ENCODE results near the gene EBF3. TPM values are rescaled to one million over a fixed set of nuclear protein-coding genes. Genes with fewer than 3 reads are reported as not detected.

EBF3 gene
- total RNA-seq, 1 donor from 2014 or later = 0.15 TPM

DNA sequence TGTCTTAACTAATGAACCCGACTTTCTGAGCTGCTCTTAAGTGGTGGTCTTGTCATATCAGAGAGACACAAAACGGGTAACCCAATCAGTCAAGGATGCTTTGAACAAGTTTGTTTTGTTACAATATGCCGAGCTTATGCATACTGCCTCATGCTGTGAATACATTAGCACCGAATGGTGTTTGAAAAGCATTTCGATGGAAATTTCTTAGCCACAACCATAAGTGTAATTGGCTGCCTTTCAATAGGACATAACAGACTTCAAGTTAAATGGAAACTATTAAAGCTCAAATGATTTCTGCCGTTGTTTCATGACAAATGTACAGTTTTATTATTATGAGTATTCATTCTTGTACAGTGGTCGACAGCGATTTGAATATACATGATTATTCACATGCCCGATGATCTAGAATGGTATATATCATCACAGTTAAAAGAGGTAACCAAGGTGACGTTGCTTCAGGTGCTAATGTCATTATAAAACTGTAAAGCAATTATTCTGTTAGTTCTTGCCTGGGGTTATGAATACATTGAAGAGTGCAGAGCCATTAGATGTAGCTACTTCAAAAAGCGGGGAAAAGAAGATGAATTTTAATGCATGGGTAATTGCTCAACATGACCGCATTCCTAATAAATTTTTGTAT lies 118.8 kb downstream of the EBF3 start:
- no peak overlapping the region for H3K4me3 ChIP-seq
- no peaks in the 10 kb centered on the region for H3F3A ChIP-seq (ENCODE audit: low read depth)
- H4K20me1 ChIP-seq (ENCODE audit: low read depth) = no peaks in the 10 kb centered on the region
- H3K27me3 Mint-ChIP-seq (ENCODE audit: insufficient read depth, low read depth) = peaks cover 4% of the 10 kb centered on the region
- no peak overlapping the region for H3K27ac ChIP-seq
- H3K4me1 ChIP-seq = no peaks in the 10 kb centered on the region
- no peaks in the 10 kb centered on the region for H3K79me2 ChIP-seq (ENCODE audit: low read depth)
- H3K9ac ChIP-seq = no peak overlapping the region
- TF ChIP-seq, protein P1, sequence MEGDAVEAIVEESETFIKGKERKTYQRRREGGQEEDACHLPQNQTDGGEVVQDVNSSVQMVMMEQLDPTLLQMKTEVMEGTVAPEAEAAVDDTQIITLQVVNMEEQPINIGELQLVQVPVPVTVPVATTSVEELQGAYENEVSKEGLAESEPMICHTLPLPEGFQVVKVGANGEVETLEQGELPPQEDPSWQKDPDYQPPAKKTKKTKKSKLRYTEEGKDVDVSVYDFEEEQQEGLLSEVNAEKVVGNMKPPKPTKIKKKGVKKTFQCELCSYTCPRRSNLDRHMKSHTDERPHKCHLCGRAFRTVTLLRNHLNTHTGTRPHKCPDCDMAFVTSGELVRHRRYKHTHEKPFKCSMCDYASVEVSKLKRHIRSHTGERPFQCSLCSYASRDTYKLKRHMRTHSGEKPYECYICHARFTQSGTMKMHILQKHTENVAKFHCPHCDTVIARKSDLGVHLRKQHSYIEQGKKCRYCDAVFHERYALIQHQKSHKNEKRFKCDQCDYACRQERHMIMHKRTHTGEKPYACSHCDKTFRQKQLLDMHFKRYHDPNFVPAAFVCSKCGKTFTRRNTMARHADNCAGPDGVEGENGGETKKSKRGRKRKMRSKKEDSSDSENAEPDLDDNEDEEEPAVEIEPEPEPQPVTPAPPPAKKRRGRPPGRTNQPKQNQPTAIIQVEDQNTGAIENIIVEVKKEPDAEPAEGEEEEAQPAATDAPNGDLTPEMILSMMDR (IDR thresholded peaks at IDR 0.05) = no peak
- no peak for TF ChIP-seq EZH2phosphoT487 (IDR thresholded peaks at IDR 0.05)
- TF ChIP-seq EZH2 (IDR thresholded peaks at IDR 0.05) = no peak
- H3K4me1 Mint-ChIP-seq = peaks cover 20% of the 10 kb centered on the region
- no peaks in the 10 kb centered on the region for H3K36me3 Mint-ChIP-seq
- H3K9me3 Mint-ChIP-seq = no peaks in the 10 kb centered on the region
- no peak for DNase-seq (ENCODE audit: low spot score)
- H3K36me3 ChIP-seq = no peaks in the 10 kb centered on the region
- H3K9me3 ChIP-seq (ENCODE audit: low read depth) = no peaks in the 10 kb centered on the region
- no peak overlapping the region for H3K4me2 ChIP-seq
- H3K4me3 Mint-ChIP-seq = no peak overlapping the region
- no peak overlapping the region for H3K27ac Mint-ChIP-seq
- H2AFZ ChIP-seq (replicated peaks) = no peak overlapping the region
- H3K27me3 ChIP-seq = no peaks in the 10 kb centered on the region

DNA sequence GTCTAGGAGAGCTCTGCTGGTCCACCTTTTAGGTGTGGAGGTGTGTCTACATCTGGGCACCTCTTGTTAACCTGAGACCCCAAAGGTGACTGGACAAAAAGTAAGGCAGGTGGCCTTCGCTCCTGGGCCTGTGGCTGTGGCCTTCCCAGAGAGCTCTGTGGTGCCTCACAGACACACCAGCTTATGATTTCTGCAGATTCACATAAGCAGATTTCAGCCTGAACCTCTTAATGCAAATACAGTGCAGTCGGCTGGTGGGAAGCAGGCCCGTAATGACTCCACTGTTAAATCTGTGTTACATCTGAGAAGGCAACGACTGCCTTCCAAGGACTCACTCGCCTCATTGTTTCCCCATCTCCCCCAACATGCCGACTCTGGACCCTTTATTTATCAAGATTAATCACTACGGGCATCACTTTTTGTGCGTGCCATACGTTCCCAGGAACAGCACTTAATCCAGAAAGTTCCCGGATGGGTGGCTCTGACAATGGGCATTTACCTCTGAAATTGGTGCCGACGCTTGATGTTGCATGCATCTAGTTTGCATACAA lies 119.8 kb downstream of the EBF3 start:
- no peaks in the 10 kb centered on the region for H3K79me2 ChIP-seq (ENCODE audit: low read depth)
- no peaks in the 10 kb centered on the region for H3K4me1 ChIP-seq
- H3K36me3 ChIP-seq = no peaks in the 10 kb centered on the region
- DNase-seq (ENCODE audit: low spot score) = no peak
- H3K4me3 ChIP-seq = no peak overlapping the region
- no peak overlapping the region for H3K9ac ChIP-seq
- Mint-ChIP-seq H3K4me3 (no peak overlapping the region), H3K36me3 (no peaks in the 10 kb centered on the region), H3K4me1 (peaks cover 20% of the 10 kb centered on the region), H3K27me3 (ENCODE audit: insufficient read depth, low read depth) (peaks cover 4% of the 10 kb centered on the region), H3K9me3 (no peaks in the 10 kb centered on the region), H3K27ac (no peak overlapping the region)
- H2AFZ ChIP-seq (replicated peaks) = no peak overlapping the region
- no peak overlapping the region for H3K27ac ChIP-seq
- TF ChIP-seq EZH2phosphoT487 (IDR thresholded peaks at IDR 0.05) (no peak), EZH2 (IDR thresholded peaks at IDR 0.05) (no peak)
- TF ChIP-seq, protein P1 (IDR thresholded peaks at IDR 0.05) = no peak
- no peak overlapping the region for H3K4me2 ChIP-seq
- no peaks in the 10 kb centered on the region for H3F3A ChIP-seq (ENCODE audit: low read depth)
- H4K20me1 ChIP-seq (ENCODE audit: low read depth) = no peaks in the 10 kb centered on the region
- no peaks in the 10 kb centered on the region for H3K27me3 ChIP-seq
- H3K9me3 ChIP-seq (ENCODE audit: low read depth) = no peaks in the 10 kb centered on the region

DNA sequence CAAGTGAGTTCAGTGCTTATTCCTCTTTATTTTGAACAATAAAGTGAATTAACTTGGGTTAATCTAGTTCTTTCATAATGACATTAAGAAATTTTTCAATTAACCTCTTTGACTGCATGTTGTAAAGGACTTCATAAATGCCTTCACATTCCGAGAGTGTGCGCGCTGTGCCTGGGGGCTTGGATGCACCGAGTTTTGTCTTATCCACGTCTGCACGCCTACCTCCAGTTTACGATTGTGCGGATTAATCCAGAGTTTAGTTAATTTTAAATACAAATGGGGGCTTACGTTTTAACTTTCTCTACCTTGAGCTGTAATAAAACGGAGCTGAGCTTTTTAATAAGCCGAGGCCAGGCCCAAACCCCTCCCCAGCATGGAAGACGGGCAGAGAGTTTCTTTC lies 120.4 kb downstream of the EBF3 start:
- H2AFZ ChIP-seq (replicated peaks) = no peak overlapping the region
- no peaks in the 10 kb centered on the region for H3K36me3 ChIP-seq
- Mint-ChIP-seq H3K36me3 (no peaks in the 10 kb centered on the region), H3K4me1 (peaks cover 20% of the 10 kb centered on the region), H3K27me3 (ENCODE audit: insufficient read depth, low read depth) (peaks cover 4% of the 10 kb centered on the region), H3K4me3 (no peak overlapping the region), H3K9me3 (no peaks in the 10 kb centered on the region), H3K27ac (no peak overlapping the region)
- H3K9ac ChIP-seq = no peak overlapping the region
- no peak overlapping the region for H3K27ac ChIP-seq
- H4K20me1 ChIP-seq (ENCODE audit: low read depth) = no peaks in the 10 kb centered on the region
- no peaks in the 10 kb centered on the region for H3F3A ChIP-seq (ENCODE audit: low read depth)
- TF ChIP-seq EZH2phosphoT487 (IDR thresholded peaks at IDR 0.05) = no peak
- no peak for TF ChIP-seq EZH2 (IDR thresholded peaks at IDR 0.05)
- TF ChIP-seq, protein P1 (IDR thresholded peaks at IDR 0.05) = no peak
- no peak for DNase-seq (ENCODE audit: low spot score)
- no peak overlapping the region for H3K4me3 ChIP-seq
- no peaks in the 10 kb centered on the region for H3K9me3 ChIP-seq (ENCODE audit: low read depth)
- no peak overlapping the region for H3K4me2 ChIP-seq
- H3K4me1 ChIP-seq = no peaks in the 10 kb centered on the region
- H3K27me3 ChIP-seq = no peaks in the 10 kb centered on the region
- H3K79me2 ChIP-seq (ENCODE audit: low read depth) = no peaks in the 10 kb centered on the region
